NT2/D1 (cell line): Measurements from ENCODE around the gene CMKLR1.

Experiments
- SUZ12 ChIP-seq: IDR thresholded peaks from 2 replicates; pipeline ENCODE4 v1.6.1; 2011; ENCODE audit not compliant: insufficient read length, insufficient read depth; ENCODE audit errors: extremely low read depth
- YY1 ChIP-seq: IDR thresholded peaks from 2 replicates; pipeline ENCODE4 v1.6.1; 2011; ENCODE audit not compliant: insufficient read length, insufficient read depth
- ZNF274 ChIP-seq: IDR thresholded peaks from 2 replicates; pipeline ENCODE4 v1.6.1; 2011; ENCODE audit warnings: mild to moderate bottlenecking, low read depth, low read length

- TF ChIP-seq SUZ12 = no peak
- TF ChIP-seq YY1 = no peak
- TF ChIP-seq ZNF274 = no peak
Measured at GRCh38 chr12:108325549-108325948, 13.6 kb downstream of the CMKLR1 start.
